ENCODE results near the gene NTRK3. TPM values are rescaled to one million over a fixed set of nuclear protein-coding genes. Genes with fewer than 3 reads are reported as not detected.

The NTRK3 gene
- total and polyA plus RNA-seq, 8 donors, result 4.1 to 9.8 (median 7.4) TPM

GRCh38 chr15:88115486-88116152 is 140.9 kb downstream of the NTRK3 start:
- no peaks in the 10 kb centered on the region for H3K9me3 ChIP-seq
- peaks cover 0 to 3% of the 10 kb centered on the region in 2 donors for H3K27me3 ChIP-seq
- ATAC-seq, result peak; percentile 66
- intact Hi-C loops (cut with DNase I), result no loop called here
- no peak overlapping the region for H3K4me3 ChIP-seq
- H3K4me1 ChIP-seq, result no peaks in the 10 kb centered on the region
- H3K36me3 ChIP-seq, result no peaks in the 10 kb centered on the region
- no peak overlapping the region for H3K27ac ChIP-seq
- no peak for TF ChIP-seq CTCF (IDR thresholded peaks at IDR 0.05)
- DNase-seq, result peak in 1 of 4 donors; percentile 43

- H3K4me1 ChIP-seq, result no peaks in the 10 kb centered on the region
- H3K27ac ChIP-seq, result no peak overlapping the region
- no peaks in the 10 kb centered on the region for H3K9me3 ChIP-seq
- intact Hi-C loops (cut with DNase I), result no loop called here
- DNase-seq (peak in 2 of 4 donors; percentile 54 to 66), ATAC-seq (peak; percentile 41)
- H3K4me3 ChIP-seq, result no peak overlapping the region
- no peaks in the 10 kb centered on the region for H3K36me3 ChIP-seq
- TF ChIP-seq CTCF (IDR thresholded peaks at IDR 0.05), result no peak
- H3K27me3 ChIP-seq, result peaks cover 0 to 3% of the 10 kb centered on the region in 2 donors
These were observed 142.8 kb downstream of the NTRK3 start for GRCh38 chr15:88113613-88114308.

- Histone ChIP-seq H3K9me3 (no peaks in the 10 kb centered on the region), H3K36me3 (no peaks in the 10 kb centered on the region), H3K4me3 (no peak overlapping the region), H3K4me1 (no peaks in the 10 kb centered on the region), H3K27ac (no peak overlapping the region), H3K27me3 (no peaks in the 10 kb centered on the region)
- intact Hi-C loops (cut with DNase I), result no loop called here
- TF ChIP-seq CTCF (IDR thresholded peaks at IDR 0.05), result no peak
- ATAC-seq, result no peak
- DNase-seq, result no peak
These were observed 147.5 kb downstream of the NTRK3 start for GRCh38 chr15:88108991-88109390.

- Histone ChIP-seq H3K36me3 (no peaks in the 10 kb centered on the region), H3K4me3 (no peak overlapping the region), H3K27ac (no peak overlapping the region), H3K4me1 (no peaks in the 10 kb centered on the region), H3K27me3 (no peaks in the 10 kb centered on the region), H3K9me3 (no peaks in the 10 kb centered on the region)
- intact Hi-C loops (cut with DNase I), result no loop called here
- TF ChIP-seq CTCF (IDR thresholded peaks at IDR 0.05), result no peak
- peak in 1 of 4 donors; percentile 31 for DNase-seq
- ATAC-seq, result no peak
These were observed 148.1 kb downstream of the NTRK3 start for GRCh38 chr15:88108477-88108876.

GRCh38 chr15:88106074-88106473 is 150.5 kb downstream of the NTRK3 start:
- Histone ChIP-seq H3K27ac (no peak overlapping the region), H3K4me1 (no peaks in the 10 kb centered on the region), H3K4me3 (no peak overlapping the region), H3K9me3 (no peaks in the 10 kb centered on the region), H3K36me3 (no peaks in the 10 kb centered on the region), H3K27me3 (no peaks in the 10 kb centered on the region)
- DNase-seq, result no peak
- intact Hi-C loops (cut with DNase I), result no loop called here
- ATAC-seq, result no peak
- no peak for TF ChIP-seq CTCF (IDR thresholded peaks at IDR 0.05)
